GOT3 (cell line): ENCODE results near the gene ANKRD7.

Source experiments
- DNase-seq: peaks from one replicate; lab custom pipeline; 2025; ENCODE audit warnings: mixed read lengths; lab: John Stamatoyannopoulos, UW

Gene ANKRD7

GRCh38 chr7:118224521-118224920 is at the start of gene ANKRD7:
Gene ANKRD7, plus strand, starts transcription at chr7:118224704. Its CDS starts 127 bp downstream, at chr7:118224831.
- DNase-seq: no peak

- DNase-seq: no peak
Measured at GRCh38 chr7:118175740-118176139, 48.8 kb upstream of the ANKRD7 start.

GRCh38 chr7:118179191-118179590 is 45.3 kb upstream of the ANKRD7 start:
- DNase-seq: no peak

- DNase-seq: no peak
Measured at GRCh38 chr7:118182593-118183427, 41.7 kb upstream of the ANKRD7 start.

- DNase-seq: no peak
Measured at GRCh38 chr7:118183428-118183785, 41.1 kb upstream of the ANKRD7 start.

GRCh38 chr7:118183786-118184564 is 40.5 kb upstream of the ANKRD7 start, which contains the start of gene LSM8:
Gene LSM8, plus strand, starts transcription at chr7:118184164. Its CDS starts 60 bp downstream, at chr7:118184224.
- DNase-seq: peak; percentile 86

- DNase-seq: no peak
Measured at GRCh38 chr7:118184565-118184940, 40.0 kb upstream of the ANKRD7 start.

GRCh38 chr7:118185163-118185860 is 39.2 kb upstream of the ANKRD7 start:
- no peak for DNase-seq

- DNase-seq: no peak
Measured at GRCh38 chr7:118186501-118186900, 38.0 kb upstream of the ANKRD7 start.

GRCh38 chr7:118194571-118194970 is 29.9 kb upstream of the ANKRD7 start:
- DNase-seq: no peak

GRCh38 chr7:118195837-118196474 is 28.5 kb upstream of the ANKRD7 start:
- DNase-seq: no peak

- DNase-seq: no peak
Measured at GRCh38 chr7:118202061-118202460, 22.4 kb upstream of the ANKRD7 start.

- peak; percentile 12 for DNase-seq
Measured at GRCh38 chr7:118214051-118214832, 10.3 kb upstream of the ANKRD7 start.

- DNase-seq: no peak
Measured at GRCh38 chr7:118214833-118215182, 9.7 kb upstream of the ANKRD7 start.

GRCh38 chr7:118217210-118217619 is 7.3 kb upstream of the ANKRD7 start:
- no peak for DNase-seq

GRCh38 chr7:118218413-118219156 is 5.9 kb upstream of the ANKRD7 start:
- no peak for DNase-seq

GRCh38 chr7:118219157-118219512 is 5.4 kb upstream of the ANKRD7 start:
- no peak for DNase-seq

- DNase-seq: no peak
Measured at GRCh38 chr7:118220583-118220982, 3.9 kb upstream of the ANKRD7 start.

- no peak for DNase-seq
Measured at GRCh38 chr7:118222591-118222990, 1.9 kb upstream of the ANKRD7 start.

- DNase-seq: no peak
Measured at GRCh38 chr7:118232837-118233236, 8.3 kb downstream of the ANKRD7 start.

GRCh38 chr7:118233799-118234198 is 9.3 kb downstream of the ANKRD7 start:
- no peak for DNase-seq
